H1 (cell line): Measurements from ENCODE around the gene CDC42EP1. TPM values are rescaled to one million over a fixed set of nuclear protein-coding genes. Genes with fewer than 3 reads are reported as not detected.

ENCODE experiments used
- CTCF ChIA-PET: fragments of 300-600 bp; sonication (Branson Sonifier 250); formaldehyde crosslinking; loops from one replicate; lab custom pipeline; 2021; ENCODE audit not compliant: partially characterized antibody; lab: Charles Lee
- POLR2A ChIA-PET: fragments of 300-600 bp; sonication (Branson Sonifier 250); formaldehyde crosslinking; loops from one replicate; lab custom pipeline; 2021; ENCODE audit warnings: inconsistent platforms; ENCODE audit not compliant: partially characterized antibody; lab: Charles Lee
- DNase-seq, 2 experiments: peaks; one replicate each; pipeline versions ENCODE4 v3.0.0 to v3.0.0-alpha.2; 2010 to 2022; ENCODE audit warnings: low spot score in 2 of 2, low read depth in 1 of 2, mixed read lengths in 1 of 2
- FAIRE-seq: peaks from 2 replicates; lab custom pipeline; 2011; peaks lifted over from hg19 to GRCh38; lab: Jason Lieb, UNC
- H2AFZ ChIP-seq: 2 replicates; pipeline ENCODE4 v1.8.1; 2012; ENCODE audit warnings: low read length, inconsistent platforms
- H2AK5ac ChIP-seq: 2 replicates; pipeline ENCODE4 v1.6.1; 2013; ENCODE audit warnings: low read depth, low read length
- H2BK120ac ChIP-seq: replicated peaks from 2 replicates; pipeline ENCODE3; 2013; ENCODE audit warnings: low read depth, low read length, inconsistent platforms
- H2BK12ac ChIP-seq: 2 replicates; pipeline ENCODE4 v1.6.1; 2013; ENCODE audit warnings: low read depth, low read length
- H2BK15ac ChIP-seq: 2 replicates; pipeline ENCODE4 v1.6.1; 2013; ENCODE audit warnings: low read length
- H2BK20ac ChIP-seq: 2 replicates; pipeline ENCODE4 v1.6.1; 2013; ENCODE audit warnings: low read length
- H2BK5ac ChIP-seq: 2 replicates; pipeline ENCODE4 v1.6.1; 2013; ENCODE audit warnings: low read depth, low read length
- H3K14ac ChIP-seq: 2 replicates; pipeline ENCODE4 v1.6.1; 2013; ENCODE audit warnings: inconsistent platforms; ENCODE audit not compliant: insufficient read length
- H3K18ac ChIP-seq: 2 replicates; pipeline ENCODE4 v1.6.1; 2013; ENCODE audit warnings: low read length; ENCODE audit errors: extremely low read depth
- H3K23ac ChIP-seq: 2 replicates; pipeline ENCODE4 v1.6.1; 2013; ENCODE audit warnings: inconsistent platforms; ENCODE audit not compliant: insufficient read length
- H3K23me2 ChIP-seq: 2 replicates; pipeline ENCODE4 v1.6.1; 2013; ENCODE audit warnings: low read depth, low read length
- H3K27ac ChIP-seq: 2 replicates; pipeline ENCODE4 v1.6.1; 2011; ENCODE audit warnings: low read depth, low read length, inconsistent platforms
- H3K27me3 ChIP-seq, 4 experiments: replicated peaks in 1 of 4; 1 replicate in 1 of 4; 2 replicates in 3 of 4; pipeline versions ENCODE4 v1.6.1 to v1.8.1; 2011 to 2013; ENCODE audit warnings: low read length in 3 of 4, mild to moderate bottlenecking in 3 of 4, inconsistent platforms in 2 of 4, mixed read lengths in 2 of 4, moderate library complexity in 1 of 4; ENCODE audit not compliant: control insufficient read depth in 3 of 4, insufficient read depth in 3 of 4; ENCODE audit errors: extremely low read depth in 1 of 4
- H3K36me3 ChIP-seq, 4 experiments: 2 replicates each; pipeline versions ENCODE4 v1.6.1 to v1.8.1; 2011 to 2013; ENCODE audit warnings: mild to moderate bottlenecking in 4 of 4, low read length in 3 of 4, moderate library complexity in 2 of 4, control low read depth in 1 of 4, inconsistent platforms in 1 of 4; ENCODE audit not compliant: insufficient read depth in 4 of 4, control insufficient read depth in 2 of 4
- H3K4ac ChIP-seq: replicated peaks from 2 replicates; pipeline ENCODE3; 2013; ENCODE audit warnings: low read length, low read depth, mixed read lengths, inconsistent platforms; ENCODE audit not compliant: insufficient read length
- H3K4me1 ChIP-seq, 4 experiments: replicated peaks in 1 of 4; 1 replicate in 1 of 4; 2 replicates in 3 of 4; pipeline versions ENCODE4 v1.6.1 to v1.8.1; 2011 to 2013; ENCODE audit warnings: low read length in 3 of 4, inconsistent platforms in 2 of 4, mixed read lengths in 1 of 4; ENCODE audit not compliant: insufficient read depth in 4 of 4, control insufficient read depth in 3 of 4
- H3K4me2 ChIP-seq, 2 experiments: 2 replicates each; pipeline versions ENCODE4 v1.6.1 to v1.8.1; 2011 to 2013; ENCODE audit warnings: low read depth in 2 of 2, low read length in 2 of 2, control low read depth in 1 of 2, inconsistent platforms in 1 of 2, mild to moderate bottlenecking in 1 of 2; ENCODE audit not compliant: insufficient read depth in 1 of 2
- H3K4me3 ChIP-seq, 4 experiments: fragments of 200-600, 300-600 bp in 1 of 4; sonication (generic), shearing (Covaris generic), sonication (Bioruptor Twin) in 1 of 4; 2 replicates each; pipeline versions ENCODE4 v1.5.1 to v1.8.1; 2011 to 2016; ENCODE audit warnings: low read length in 4 of 4, low read depth in 3 of 4, control low read depth in 2 of 4, inconsistent platforms in 2 of 4, mild to moderate bottlenecking in 2 of 4, mixed read lengths in 1 of 4, moderate library complexity in 1 of 4; ENCODE audit not compliant: insufficient read depth in 2 of 4; ENCODE audit errors: extremely low read depth in 1 of 4
- H3K56ac ChIP-seq: replicated peaks from 2 replicates; pipeline ENCODE3; 2013; ENCODE audit warnings: low read depth, mild to moderate bottlenecking, mixed read lengths, low read length, inconsistent platforms; ENCODE audit not compliant: insufficient read length
- H3K79me1 ChIP-seq: 2 replicates; pipeline ENCODE4 v1.6.1; 2013; ENCODE audit warnings: low read depth, low read length, control low read depth
- H3K79me2 ChIP-seq, 2 experiments: 2 replicates each; pipeline versions ENCODE4 v1.6.1 to v1.8.1; 2012 to 2013; ENCODE audit warnings: low read length in 2 of 2, mild to moderate bottlenecking in 2 of 2, inconsistent platforms in 1 of 2; ENCODE audit not compliant: insufficient read depth in 2 of 2, control insufficient read depth in 1 of 2
- H3K9ac ChIP-seq, 4 experiments: replicated peaks in 1 of 4; 1 replicate in 1 of 4; 2 replicates in 3 of 4; pipeline versions ENCODE4 v1.6.1 to v1.8.1; 2011 to 2013; ENCODE audit warnings: low read depth in 3 of 4, low read length in 3 of 4, control low read depth in 2 of 4, mild to moderate bottlenecking in 2 of 4, moderate library complexity in 2 of 4, inconsistent platforms in 1 of 4; ENCODE audit errors: extremely low read depth in 1 of 4
- H3K9me3 ChIP-seq, 2 experiments: 2 replicates each; pipeline versions ENCODE4 v1.6.1 to v1.8.1; 2012 to 2013; ENCODE audit warnings: mild to moderate bottlenecking in 2 of 2, moderate library complexity in 2 of 2, control low read depth in 1 of 2, inconsistent platforms in 1 of 2, low read depth in 1 of 2, low read length in 1 of 2, mixed read lengths in 1 of 2; ENCODE audit not compliant: insufficient read depth in 2 of 2
- H4K20me1 ChIP-seq, 2 experiments: replicated peaks in 1 of 2; 2 replicates each; pipeline versions ENCODE3 to v1.8.1; 2011 to 2013; ENCODE audit warnings: inconsistent platforms in 2 of 2, low read length in 2 of 2, mild to moderate bottlenecking in 1 of 2; ENCODE audit not compliant: insufficient read depth in 2 of 2, control insufficient read depth in 1 of 2
- H4K5ac ChIP-seq: 2 replicates; pipeline ENCODE4 v1.6.1; 2013; ENCODE audit warnings: low read length, low read depth, mixed read lengths, inconsistent platforms; ENCODE audit not compliant: insufficient read length
- H4K8ac ChIP-seq: 2 replicates; pipeline ENCODE4 v1.8.0; 2013; ENCODE audit warnings: mild to moderate bottlenecking, moderate library complexity, low read length, inconsistent platforms; ENCODE audit not compliant: insufficient read depth; ENCODE audit errors: extremely low read depth
- H4K91ac ChIP-seq: replicated peaks from 2 replicates; pipeline ENCODE3; 2013; ENCODE audit warnings: low read length, mixed read lengths, inconsistent platforms; ENCODE audit not compliant: insufficient read length
- CTCF ChIP-seq, 3 experiments: IDR thresholded peaks; 1 replicate in 2 of 3; 2 replicates in 1 of 3; pipeline versions ENCODE4 v1.5.1 to v1.6.1; 2011; ENCODE audit warnings: low read length in 3 of 3, mild to moderate bottlenecking in 3 of 3, inconsistent platforms in 2 of 3, low read depth in 1 of 3, moderate library complexity in 1 of 3; ENCODE audit not compliant: insufficient read depth in 1 of 3; ENCODE audit errors: control extremely low read depth in 1 of 3
- GABPA ChIP-seq: IDR thresholded peaks from 2 replicates; pipeline ENCODE4 v1.6.1; 2011; ENCODE audit warnings: mild to moderate bottlenecking, low read length, moderate library complexity, borderline replicate concordance; ENCODE audit not compliant: insufficient read depth
- HDAC2 ChIP-seq, 2 experiments: fragments of 300-600 bp in 1 of 2; sonication (generic) in 1 of 2; IDR thresholded peaks; 2 replicates each; pipeline ENCODE4 v1.6.1; 2011 to 2012; ENCODE audit warnings: low read depth in 2 of 2, low read length in 2 of 2, mild to moderate bottlenecking in 2 of 2, moderate library complexity in 2 of 2, borderline replicate concordance in 1 of 2, inconsistent platforms in 1 of 2
- KDM1A ChIP-seq: fragments of 200-600, 300-600 bp; sonication (generic); IDR thresholded peaks from 2 replicates; pipeline ENCODE4 v1.7.1; 2016; ENCODE audit warnings: mild to moderate bottlenecking, low read length, borderline replicate concordance
- WGBS, 2 experiments: shearing (Covaris generic) in 1 of 2; methylation state at CpG; one replicate each; pipeline versions ENCODE4 v1.1.6 to v1.1.7; 2013 to 2015; ENCODE audit warnings: low lambda C conversion rate in 2 of 2, mixed read lengths in 2 of 2, inconsistent platforms in 1 of 2, low coverage in 1 of 2, missing lambda C conversion rate in 1 of 2; ENCODE audit not compliant: insufficient replicate concordance in 2 of 2, insufficient coverage in 1 of 2, insufficient read length in 1 of 2; ENCODE audit errors: extremely low coverage in 1 of 2, missing lambda C conversion rate in 1 of 2; 5-methylcytosine and 5-hydroxymethylcytosine counted together
- polyA plus RNA-seq, 7 experiments: library from polyadenylated mRNA; depleted of rRNA in 3 of 7; stranded (reverse) in 5 of 7; unstranded in 2 of 7; fragments of >200 nt in 5 of 7; fragments of 200-250 nt in 2 of 7; gene quantifications; 1 replicate in 5 of 7; 2 replicates in 1 of 7; 4 replicates in 1 of 7; pipeline versions ENCODE4 v1.2.1 to v1.2.3, GENCODE V29; 2011 to 2013; ENCODE audit warnings: missing spikeins in 2 of 7, mixed read lengths in 2 of 7
- total RNA-seq: library from RNA; stranded (reverse); fragmentation: NEBNext Ultra II Directional; extraction: Animal tissue kit (Norgen Biotek cat#: 25700); gene quantifications from 2 replicates; pipeline ENCODE4 v1.2.1, GENCODE V29; 2021

Gene CDC42EP1
- total and polyA plus RNA-seq, 2 of the 8 experiments (the other 6 are each of a cell fraction or from before 2014, with no cell fraction given): 8.3 to 11.2 TPM

DNA sequence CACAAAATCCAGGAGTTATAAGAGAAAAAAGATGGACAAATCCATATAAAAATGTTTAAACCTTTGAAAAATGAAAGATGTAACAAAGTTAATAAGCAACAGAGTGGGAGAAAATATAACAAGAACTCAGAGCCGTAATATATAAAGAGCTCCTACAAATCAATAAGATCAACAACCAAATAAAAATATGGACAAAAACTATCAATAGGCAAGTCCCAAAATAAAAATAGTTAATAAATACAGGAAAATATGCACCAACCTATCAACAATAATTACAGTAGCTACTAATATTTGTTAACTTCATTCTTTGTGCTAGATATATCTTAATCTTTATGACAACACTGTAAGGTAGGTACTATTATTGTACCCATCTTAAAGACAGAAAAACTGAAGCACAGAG, 43.8 kb upstream of the CDC42EP1 start:
- DNase-seq (no peak), FAIRE-seq (no peak)
- H2AFZ ChIP-seq: no peak overlapping the region
- H3K27me3 ChIP-seq: peaks cover 7 to 25% (median 16%) of the 10 kb centered on the region in 4 experiments; a peak in 6 of 7 replicates
- no peaks in the 10 kb centered on the region for H3K79me1 ChIP-seq
- no peak overlapping the region for H3K23ac ChIP-seq
- ChIA-PET POLR2A (no interaction called here), CTCF (interaction anchor here (1.2 to 1.5 kb wide), 2 partner anchors 17 to 45 kb away, joined by 3 to 4 read pairs; no protein-coding TSS in a partner anchor)
- no peak overlapping the region for H3K4me3 ChIP-seq
- TF ChIP-seq HDAC2 (IDR thresholded peaks at IDR 0.05; ENCODE audit: borderline replicate concordance in 1 of 2, low read depth in 2 of 2, low read length in 2 of 2) (peak in 1 of 2 experiments; percentile 92; a peak in 1 of 4 replicates), CTCF (IDR thresholded peaks at IDR 0.05; ENCODE audit: control extremely low read depth in 1 of 3, insufficient read depth in 1 of 3, low read depth in 1 of 3, low read length in 3 of 3) (no peak), KDM1A (peak; percentile 93), GABPA (no peak)
- no peaks in the 10 kb centered on the region for H3K79me2 ChIP-seq
- no peak overlapping the region for H3K27ac ChIP-seq
- H3K23me2 ChIP-seq: peaks cover 10% of the 10 kb centered on the region; the same call in 1 of the 2 replicates
- no peak overlapping the region for H3K18ac ChIP-seq
- H4K91ac ChIP-seq: no peak overlapping the region
- no peak overlapping the region for H3K4me2 ChIP-seq
- peaks cover 0 to 1% of the 10 kb centered on the region in 2 experiments for H4K20me1 ChIP-seq
- H3K4me1 ChIP-seq: peaks cover 0 to 8% (median 5%) of the 10 kb centered on the region in 4 experiments; a peak in 4 of 7 replicates
- H2BK12ac ChIP-seq: no peak overlapping the region
- H3K4ac ChIP-seq: no peak overlapping the region
- no peak overlapping the region for H3K14ac ChIP-seq
- no peak overlapping the region for H2BK15ac ChIP-seq
- WGBS, 2 experiments: 100% methylated on average over 1 of the region's 1 CpG; no CpG with 5 or more reads in 1 of the 2 experiments
- no peaks in the 10 kb centered on the region for H3K9me3 ChIP-seq
- no peak overlapping the region for H3K56ac ChIP-seq
- no peaks in the 10 kb centered on the region for H3K36me3 ChIP-seq
- H2BK5ac ChIP-seq: no peak overlapping the region
- no peak overlapping the region for H4K8ac ChIP-seq
- H3K9ac ChIP-seq: no peak overlapping the region
- no peak overlapping the region for H2BK120ac ChIP-seq
- H2BK20ac ChIP-seq: no peak overlapping the region
- H2AK5ac ChIP-seq: no peak overlapping the region
- H4K5ac ChIP-seq: no peak overlapping the region
